Measurements from ENCODE around the gene PCDHA13.
"Not testable (repeated sequence)": the region's sequence is repeated elsewhere in the genome, so short reads cannot be mapped to it uniquely, and the experiment has no call there.

The PCDHA13 gene
- total RNA-seq, result 0 reads per million in 2 donors

GRCh38 chr5:140881889-140882590 lies at the start of gene PCDHA13:
Gene PCDHA13 (plus strand): TSS chr5:140882124. CDS start chr5:140882269, 145 bp downstream.
- no peak for DNase-seq

GRCh38 chr5:140833993-140834392 lies 47.9 kb upstream of the PCDHA13 start, which contains the start of gene PCDHA7:
Gene PCDHA7 (plus strand): TSS chr5:140834269. CDS start chr5:140834384, 115 bp downstream.
- DNase-seq, result no peak

- DNase-seq, result not testable (repeated sequence)
Measured at GRCh38 chr5:140834439-140835008, 47.4 kb upstream of the PCDHA13 start.

- no peak for DNase-seq
Measured at GRCh38 chr5:140835622-140836510, 46.1 kb upstream of the PCDHA13 start.

GRCh38 chr5:140840978-140841962 lies 40.7 kb upstream of the PCDHA13 start, which contains the start of gene PCDHA8:
Gene PCDHA8 (plus strand): TSS chr5:140841187. CDS start chr5:140841322, 135 bp downstream.
- DNase-seq, result no peak

- DNase-seq, result no peak
Measured at GRCh38 chr5:140842798-140843733, 38.9 kb upstream of the PCDHA13 start.

GRCh38 chr5:140848139-140849102 lies 33.5 kb upstream of the PCDHA13 start, which contains the start of gene PCDHA9:
Gene PCDHA9 (plus strand): TSS chr5:140848382. CDS start chr5:140848496, 114 bp downstream.
- DNase-seq, result not testable (repeated sequence)

GRCh38 chr5:140849831-140850634 lies 31.9 kb upstream of the PCDHA13 start:
- DNase-seq, result not testable (repeated sequence)

- DNase-seq, result no peak
Measured at GRCh38 chr5:140855772-140856674, 25.9 kb upstream of the PCDHA13 start, which contains the start of gene PCDHA10. Gene PCDHA10 (plus strand): TSS chr5:140855897. CDS start chr5:140856049, 152 bp downstream.

- DNase-seq, result no peak
Measured at GRCh38 chr5:140857177-140857986, 24.5 kb upstream of the PCDHA13 start.

- DNase-seq, result no peak
Measured at GRCh38 chr5:140857987-140858240, 24.0 kb upstream of the PCDHA13 start.

- no peak for DNase-seq
Measured at GRCh38 chr5:140862441-140863295, 19.3 kb upstream of the PCDHA13 start.

GRCh38 chr5:140868721-140869554 lies 13.0 kb upstream of the PCDHA13 start, which contains the start of gene PCDHA11:
Gene PCDHA11 (plus strand): TSS chr5:140868957. CDS start chr5:140869104, 147 bp downstream.
- DNase-seq, result no peak

GRCh38 chr5:140869555-140869886 lies 12.4 kb upstream of the PCDHA13 start:
- no peak for DNase-seq
